Neural progenitor cell (in vitro differentiated cells): ENCODE measurements around the gene GPR3. TPM values are rescaled to one million over a fixed set of nuclear protein-coding genes. Genes with fewer than 3 reads are reported as not detected.

Experiments
- DNase-seq: peaks from one replicate; pipeline ENCODE4 v3.0.0-alpha.2; 2016; ENCODE audit warnings: low spot score
- H2AFZ ChIP-seq: fragments of 200-600 bp; sonication (generic); replicated peaks from 2 replicates; pipeline ENCODE4 v1.6.1; 2016; ENCODE audit warnings: antibody characterized with exemption
- H3F3A ChIP-seq: fragments of 200-600 bp; sonication (generic); 2 replicates; pipeline ENCODE4 v1.6.1; 2016; ENCODE audit warnings: antibody characterized with exemption, low read depth
- H3K27ac ChIP-seq: fragments of 200-600 bp; sonication (generic); 2 replicates; pipeline ENCODE4 v1.5.1; 2016; ENCODE audit warnings: mild to moderate bottlenecking
- H3K27me3 ChIP-seq: fragments of 200-600 bp; sonication (generic); 2 replicates; pipeline ENCODE4 v1.6.1; 2016; ENCODE audit warnings: mild to moderate bottlenecking, moderate library complexity
- H3K36me3 ChIP-seq: fragments of 200-600 bp; sonication (generic); 2 replicates; pipeline ENCODE4 v1.5.1; 2016
- H3K4me1 ChIP-seq: fragments of 200-600 bp; sonication (generic); 2 replicates; pipeline ENCODE4 v1.6.1; 2016; ENCODE audit warnings: mixed run types
- H3K4me2 ChIP-seq: fragments of 200-600 bp; sonication (generic); 2 replicates; pipeline ENCODE4 v1.6.1; 2016
- H3K4me3 ChIP-seq: fragments of 200-600 bp; sonication (generic); 2 replicates; pipeline ENCODE4 v1.5.1; 2016
- H3K79me2 ChIP-seq: fragments of 200-600 bp; sonication (generic); 2 replicates; pipeline ENCODE4 v1.6.1; 2016; ENCODE audit warnings: low read depth
- H3K9ac ChIP-seq: fragments of 200-600 bp; sonication (generic); 2 replicates; pipeline ENCODE4 v1.6.1; 2016
- H3K9me3 ChIP-seq: fragments of 200-600 bp; sonication (generic); 2 replicates; pipeline ENCODE4 v1.5.1; 2016; ENCODE audit warnings: low read depth
- H4K20me1 ChIP-seq: fragments of 200-600 bp; sonication (generic); 2 replicates; pipeline ENCODE4 v1.6.1; 2016; ENCODE audit warnings: low read depth
- H3K27ac Mint-ChIP-seq: 3 replicates; pipeline ENCODE4 v1.8.0; 2021; ENCODE audit warnings: mixed read lengths
- H3K27me3 Mint-ChIP-seq: 2 replicates; pipeline ENCODE4 v1.8.0; 2022; ENCODE audit warnings: low read depth, mild to moderate bottlenecking, inconsistent platforms, moderate library complexity, mixed read lengths; ENCODE audit not compliant: insufficient read depth
- H3K36me3 Mint-ChIP-seq: 3 replicates; pipeline ENCODE4 v1.8.0; 2021; ENCODE audit warnings: mixed read lengths
- H3K4me1 Mint-ChIP-seq: 3 replicates; pipeline ENCODE4 v1.8.0; 2021; ENCODE audit warnings: mixed read lengths
- H3K4me3 Mint-ChIP-seq: 3 replicates; pipeline ENCODE4 v1.8.0; 2021; ENCODE audit warnings: mild to moderate bottlenecking, moderate library complexity, mixed read lengths
- H3K9me3 Mint-ChIP-seq: 3 replicates; pipeline ENCODE4 v1.8.0; 2020; ENCODE audit warnings: mixed read lengths
- EZH2 ChIP-seq: fragments of 200-600 bp; sonication (generic); IDR thresholded peaks from 2 replicates; pipeline ENCODE4 v1.6.1; 2017; ENCODE audit warnings: antibody characterized with exemption, mild to moderate bottlenecking, moderate library complexity
- EZH2phosphoT487 ChIP-seq: fragments of 200-600 bp; sonication (generic); IDR thresholded peaks from 2 replicates; pipeline ENCODE4 v1.6.1; 2017; ENCODE audit warnings: antibody characterized with exemption
- total RNA-seq: library from RNA; depleted of rRNA; stranded (reverse); fragments of >200 nt; gene quantifications from 2 replicates; pipeline ENCODE4 v1.2.3, GENCODE V29; 2015; ENCODE audit warnings: low replicate concordance
- TF ChIP-seq, protein P1 (sequence below): fragments of 200-600 bp; sonication (generic); IDR thresholded peaks from 2 replicates; pipeline ENCODE4 v1.5.1; 2017; ENCODE audit warnings: antibody characterized with exemption, mild to moderate bottlenecking

Gene GPR3
- total RNA-seq, 1 donor from 2014 or later, result 3.1 TPM

DNA sequence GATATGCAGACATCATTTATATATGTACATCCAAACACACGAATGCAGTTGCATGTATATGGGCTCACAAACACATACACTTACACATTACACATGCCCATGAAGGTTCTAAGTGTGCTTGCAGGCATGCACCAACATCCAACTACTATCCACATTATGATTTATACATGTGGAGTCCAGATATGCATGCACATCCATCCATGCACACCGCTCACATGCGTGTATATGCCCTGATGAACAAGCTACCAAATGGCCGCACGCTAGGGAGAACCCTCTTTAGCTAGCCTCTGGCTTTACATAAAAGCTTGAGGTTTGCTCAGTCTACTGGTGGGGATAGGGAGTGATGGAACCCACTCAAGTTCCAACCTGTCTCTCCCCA, 8.5 kb downstream of the GPR3 start:
- Histone ChIP-seq H3K27me3 (no peaks in the 10 kb centered on the region), H3K27ac (no peak overlapping the region), H3K9me3 (no peaks in the 10 kb centered on the region), H4K20me1 (no peaks in the 10 kb centered on the region), H3K4me3 (no peak overlapping the region), H3K4me1 (peaks cover 54% of the 10 kb centered on the region), H3K36me3 (no peaks in the 10 kb centered on the region), H3F3A (peaks cover 49% of the 10 kb centered on the region), H3K9ac (no peak overlapping the region), H3K79me2 (no peaks in the 10 kb centered on the region), H3K4me2 (no peak overlapping the region), H2AFZ (no peak overlapping the region)
- DNase-seq, result no peak
- peaks cover 4% of the 10 kb centered on the region for H3K36me3 Mint-ChIP-seq
- no peak overlapping the region for H3K27ac Mint-ChIP-seq
- no peak overlapping the region for H3K4me3 Mint-ChIP-seq
- peaks cover 68% of the 10 kb centered on the region for H3K4me1 Mint-ChIP-seq
- H3K9me3 Mint-ChIP-seq, result no peaks in the 10 kb centered on the region
- TF ChIP-seq, protein P1, sequence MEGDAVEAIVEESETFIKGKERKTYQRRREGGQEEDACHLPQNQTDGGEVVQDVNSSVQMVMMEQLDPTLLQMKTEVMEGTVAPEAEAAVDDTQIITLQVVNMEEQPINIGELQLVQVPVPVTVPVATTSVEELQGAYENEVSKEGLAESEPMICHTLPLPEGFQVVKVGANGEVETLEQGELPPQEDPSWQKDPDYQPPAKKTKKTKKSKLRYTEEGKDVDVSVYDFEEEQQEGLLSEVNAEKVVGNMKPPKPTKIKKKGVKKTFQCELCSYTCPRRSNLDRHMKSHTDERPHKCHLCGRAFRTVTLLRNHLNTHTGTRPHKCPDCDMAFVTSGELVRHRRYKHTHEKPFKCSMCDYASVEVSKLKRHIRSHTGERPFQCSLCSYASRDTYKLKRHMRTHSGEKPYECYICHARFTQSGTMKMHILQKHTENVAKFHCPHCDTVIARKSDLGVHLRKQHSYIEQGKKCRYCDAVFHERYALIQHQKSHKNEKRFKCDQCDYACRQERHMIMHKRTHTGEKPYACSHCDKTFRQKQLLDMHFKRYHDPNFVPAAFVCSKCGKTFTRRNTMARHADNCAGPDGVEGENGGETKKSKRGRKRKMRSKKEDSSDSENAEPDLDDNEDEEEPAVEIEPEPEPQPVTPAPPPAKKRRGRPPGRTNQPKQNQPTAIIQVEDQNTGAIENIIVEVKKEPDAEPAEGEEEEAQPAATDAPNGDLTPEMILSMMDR, result no peak
- no peak for TF ChIP-seq EZH2
- no peak for TF ChIP-seq EZH2phosphoT487
- peaks cover 11% of the 10 kb centered on the region for H3K27me3 Mint-ChIP-seq

GRCh38 chr1:27402349-27402754, 9.9 kb downstream of the GPR3 start:
- H4K20me1 ChIP-seq, result peaks cover 6% of the 10 kb centered on the region
- peak overlapping the region; percentile 13 for H3K27ac ChIP-seq
- Mint-ChIP-seq H3K27ac (no peak overlapping the region), H3K9me3 (no peaks in the 10 kb centered on the region), H3K27me3 (peaks cover 5% of the 10 kb centered on the region), H3K4me3 (no peak overlapping the region), H3K4me1 (peaks cover 77% of the 10 kb centered on the region), H3K36me3 (peaks cover 6% of the 10 kb centered on the region)
- H3K27me3 ChIP-seq, result no peaks in the 10 kb centered on the region
- no peak overlapping the region for H3K4me2 ChIP-seq
- H3K79me2 ChIP-seq, result no peaks in the 10 kb centered on the region
- no peak overlapping the region for H3K4me3 ChIP-seq
- H2AFZ ChIP-seq, result no peak overlapping the region
- TF ChIP-seq, protein P1, result peak; percentile 56
- no peak for TF ChIP-seq EZH2phosphoT487
- H3K36me3 ChIP-seq, result no peaks in the 10 kb centered on the region
- H3K9ac ChIP-seq, result no peak overlapping the region
- H3F3A ChIP-seq, result peaks cover 63% of the 10 kb centered on the region
- no peaks in the 10 kb centered on the region for H3K9me3 ChIP-seq
- peak; percentile 59 for DNase-seq
- peaks cover 67% of the 10 kb centered on the region for H3K4me1 ChIP-seq

- Histone ChIP-seq H4K20me1 (peaks cover 6% of the 10 kb centered on the region), H3K4me1 (peaks cover 68% of the 10 kb centered on the region), H3K9me3 (no peaks in the 10 kb centered on the region), H3K9ac (no peak overlapping the region), H2AFZ (no peak overlapping the region), H3K4me2 (no peak overlapping the region), H3K79me2 (no peaks in the 10 kb centered on the region), H3F3A (peaks cover 71% of the 10 kb centered on the region), H3K36me3 (no peaks in the 10 kb centered on the region), H3K27ac (no peak overlapping the region), H3K4me3 (no peak overlapping the region), H3K27me3 (no peaks in the 10 kb centered on the region)
- Mint-ChIP-seq H3K9me3 (no peaks in the 10 kb centered on the region), H3K36me3 (peaks cover 11% of the 10 kb centered on the region), H3K27ac (peak overlapping the region; percentile 33), H3K4me3 (no peak overlapping the region), H3K27me3 (peaks cover 5% of the 10 kb centered on the region), H3K4me1 (peaks cover 69% of the 10 kb centered on the region)
- TF ChIP-seq, protein P1, result peak; percentile 36
- TF ChIP-seq EZH2 (no peak), EZH2phosphoT487 (no peak)
- peak; percentile 52 for DNase-seq
Observed at GRCh38 chr1:27403065-27403726, 10.8 kb downstream of the GPR3 start.
